Stimulated activated naive CD4-positive, alpha-beta T cell (primary cell): ENCODE results near the gene STARD9.

Experiments
- DNase-seq, 6 experiments: peaks; one replicate each; lab custom pipeline; 2025; lab: John Stamatoyannopoulos, UW

STARD9 gene

GRCh38 chr15:42694398-42694797 lies 119.0 kb downstream of the STARD9 start:
- DNase-seq: no peak

GRCh38 chr15:42695527-42696071 lies 120.2 kb downstream of the STARD9 start:
- DNase-seq: no peak

GRCh38 chr15:42696626-42697025 lies 121.2 kb downstream of the STARD9 start:
- DNase-seq: no peak

- peak; percentile 15 to 55 (median 40) for DNase-seq
Measured at GRCh38 chr15:42704492-42704926, 129.1 kb downstream of the STARD9 start.

- no peak for DNase-seq
Measured at GRCh38 chr15:42705336-42705735, 129.9 kb downstream of the STARD9 start.

- DNase-seq: no peak
Measured at GRCh38 chr15:42707068-42707467, 131.7 kb downstream of the STARD9 start.

- no peak for DNase-seq
Measured at GRCh38 chr15:42707873-42708544, 132.6 kb downstream of the STARD9 start.

GRCh38 chr15:42710662-42711061 lies 135.3 kb downstream of the STARD9 start:
- no peak for DNase-seq

GRCh38 chr15:42711746-42712145 lies 136.3 kb downstream of the STARD9 start:
- DNase-seq: no peak

- DNase-seq: no peak
Measured at GRCh38 chr15:42712584-42712983, 137.2 kb downstream of the STARD9 start.

GRCh38 chr15:42716125-42716524 lies 140.7 kb downstream of the STARD9 start:
- no peak for DNase-seq

- no peak for DNase-seq
Measured at GRCh38 chr15:42716626-42717025, 141.2 kb downstream of the STARD9 start.

GRCh38 chr15:42719043-42719442 lies 143.6 kb downstream of the STARD9 start:
- DNase-seq: no peak

GRCh38 chr15:42720071-42720470 lies 144.7 kb downstream of the STARD9 start:
- DNase-seq: no peak

- no peak for DNase-seq
Measured at GRCh38 chr15:42721016-42721415, 145.6 kb downstream of the STARD9 start.

GRCh38 chr15:42721916-42722315 lies 146.5 kb downstream of the STARD9 start:
- no peak for DNase-seq

GRCh38 chr15:42723068-42723467 lies 147.7 kb downstream of the STARD9 start:
- no peak for DNase-seq

GRCh38 chr15:42724276-42724675 lies 148.9 kb downstream of the STARD9 start:
- DNase-seq: no peak

GRCh38 chr15:42725331-42725903 lies 150.0 kb downstream of the STARD9 start:
- no peak for DNase-seq

- DNase-seq: no peak
Measured at GRCh38 chr15:42726114-42726513, 150.7 kb downstream of the STARD9 start.

GRCh38 chr15:42727750-42728381 lies 152.5 kb downstream of the STARD9 start:
- no peak for DNase-seq

GRCh38 chr15:42728560-42728959 lies 153.2 kb downstream of the STARD9 start:
- no peak for DNase-seq

- no peak for DNase-seq
Measured at GRCh38 chr15:42728972-42729371, 153.6 kb downstream of the STARD9 start.
